ENCODE results near the gene AKNA.

Gene AKNA

GRCh38 chr9:114376586-114377445, 11.0 kb downstream of the AKNA start:
- Histone ChIP-seq H3K4me3 (ENCODE audit: low read length) (no peak overlapping the region), H2AFZ (ENCODE audit: low read length) (no peak overlapping the region), H4K20me1 (ENCODE audit: insufficient read depth, low read length) (no peaks in the 10 kb centered on the region), H3K9me2 (replicated peaks; ENCODE audit: insufficient read depth, low read length) (no peaks in the 10 kb centered on the region), H3K4me1 (ENCODE audit: low read length) (peaks cover 33% of the 10 kb centered on the region), H3K36me3 (replicated peaks; ENCODE audit: insufficient read depth, low read length) (peaks cover 14% of the 10 kb centered on the region), H3F3A (ENCODE audit: insufficient read depth, low read length) (peaks cover 43% of the 10 kb centered on the region), H3K27ac (ENCODE audit: low read length) (no peak overlapping the region), H3K27me3 (replicated peaks; ENCODE audit: insufficient read depth, low read length) (no peaks in the 10 kb centered on the region), H3K9ac (ENCODE audit: low read length) (no peak overlapping the region), H3K9me3 (replicated peaks; ENCODE audit: insufficient read depth, low read length) (no peaks in the 10 kb centered on the region), H3K4me2 (ENCODE audit: low read depth, low read length) (no peak overlapping the region), H3K79me2 (ENCODE audit: low read length) (peaks cover 82% of the 10 kb centered on the region)
- TF ChIP-seq CTCF (IDR thresholded peaks at IDR 0.05; ENCODE audit: low read length) (no peak), EZH2 (optimal IDR thresholded peaks at IDR 0.05; ENCODE audit: low read depth, low read length) (no peak), EZH2phosphoT487 (IDR thresholded peaks at IDR 0.05; ENCODE audit: low read length) (no peak)
- no peak for DNase-seq

GRCh38 chr9:114375386-114376175, 12.2 kb downstream of the AKNA start:
- no peak for DNase-seq
- no peak for TF ChIP-seq EZH2phosphoT487 (IDR thresholded peaks at IDR 0.05; ENCODE audit: low read length)
- TF ChIP-seq CTCF (IDR thresholded peaks at IDR 0.05; ENCODE audit: low read length): no peak
- no peak for TF ChIP-seq EZH2 (optimal IDR thresholded peaks at IDR 0.05; ENCODE audit: low read depth, low read length)
- no peaks in the 10 kb centered on the region for H3K9me2 ChIP-seq (replicated peaks; ENCODE audit: insufficient read depth, low read length)
- H3K4me1 ChIP-seq (ENCODE audit: low read length): peaks cover 46% of the 10 kb centered on the region
- peaks cover 82% of the 10 kb centered on the region for H3K79me2 ChIP-seq (ENCODE audit: low read length)
- H3K9me3 ChIP-seq (replicated peaks; ENCODE audit: insufficient read depth, low read length): no peaks in the 10 kb centered on the region
- no peaks in the 10 kb centered on the region for H3K27me3 ChIP-seq (replicated peaks; ENCODE audit: insufficient read depth, low read length)
- no peaks in the 10 kb centered on the region for H4K20me1 ChIP-seq (ENCODE audit: insufficient read depth, low read length)
- peak overlapping the region; percentile 98; the same call in 1 of the 2 replicates for H3K27ac ChIP-seq (ENCODE audit: low read length)
- H3K36me3 ChIP-seq (replicated peaks; ENCODE audit: insufficient read depth, low read length): peaks cover 14% of the 10 kb centered on the region
- no peak overlapping the region for H3K9ac ChIP-seq (ENCODE audit: low read length)
- no peak overlapping the region for H2AFZ ChIP-seq (ENCODE audit: low read length)
- H3F3A ChIP-seq (ENCODE audit: insufficient read depth, low read length): peaks cover 46% of the 10 kb centered on the region
- H3K4me3 ChIP-seq (ENCODE audit: low read length): no peak overlapping the region
- no peak overlapping the region for H3K4me2 ChIP-seq (ENCODE audit: low read depth, low read length)

- H3K79me2 ChIP-seq (ENCODE audit: low read length): peaks cover 82% of the 10 kb centered on the region
- TF ChIP-seq EZH2 (optimal IDR thresholded peaks at IDR 0.05; ENCODE audit: low read depth, low read length) (no peak), EZH2phosphoT487 (IDR thresholded peaks at IDR 0.05; ENCODE audit: low read length) (no peak), CTCF (IDR thresholded peaks at IDR 0.05; ENCODE audit: low read length) (no peak)
These were observed 12.8 kb downstream of the AKNA start for GRCh38 chr9:114374936-114375335.

More at GRCh38 chr9:114374936-114375335, 12.8 kb downstream of the AKNA start:
- no peaks in the 10 kb centered on the region for H3K9me2 ChIP-seq (replicated peaks; ENCODE audit: insufficient read depth, low read length)
- H3K4me1 ChIP-seq (ENCODE audit: low read length): peaks cover 52% of the 10 kb centered on the region
- H3K4me3 ChIP-seq (ENCODE audit: low read length): no peak overlapping the region
- peaks cover 46% of the 10 kb centered on the region for H3F3A ChIP-seq (ENCODE audit: insufficient read depth, low read length)
- no peaks in the 10 kb centered on the region for H3K27me3 ChIP-seq (replicated peaks; ENCODE audit: insufficient read depth, low read length)
- H3K27ac ChIP-seq (ENCODE audit: low read length): peak overlapping the region; percentile 98; the same call in 1 of the 2 replicates
- no peaks in the 10 kb centered on the region for H4K20me1 ChIP-seq (ENCODE audit: insufficient read depth, low read length)
- H3K36me3 ChIP-seq (replicated peaks; ENCODE audit: insufficient read depth, low read length): peaks cover 14% of the 10 kb centered on the region
- no peak overlapping the region for H3K4me2 ChIP-seq (ENCODE audit: low read depth, low read length)
- H3K9me3 ChIP-seq (replicated peaks; ENCODE audit: insufficient read depth, low read length): no peaks in the 10 kb centered on the region
- DNase-seq: no peak
- no peak overlapping the region for H2AFZ ChIP-seq (ENCODE audit: low read length)
- no peak overlapping the region for H3K9ac ChIP-seq (ENCODE audit: low read length)
